HG03520 (cell line): ENCODE measurements around the gene CCDC112.
"Not testable (repeated sequence)": the region's sequence is repeated elsewhere in the genome, so short reads cannot be mapped to it uniquely, and the experiment has no call there.

ENCODE experiments used
- ATAC-seq: cut with Tn5 transposase; IDR thresholded peaks from one replicate; pipeline ENCODE4 v1.9.1; 2021; ENCODE audit warnings: mild to moderate bottlenecking, moderate library complexity; ENCODE audit not compliant: unreplicated experiment

Gene CCDC112

GRCh38 chr5:115296124-115297022 is at the start of gene CCDC112:
TSS of gene CCDC112 (minus strand) at chr5:115296654. CDS start at chr5:115296543, 111 bp downstream.
- ATAC-seq, result peak; percentile 78

- no peak for ATAC-seq
Measured at GRCh38 chr5:115345344-115345743, 48.9 kb upstream of the CCDC112 start.

GRCh38 chr5:115343855-115344254 is 47.4 kb upstream of the CCDC112 start:
- ATAC-seq, result no peak

- ATAC-seq, result no peak
Measured at GRCh38 chr5:115342590-115343377, 46.3 kb upstream of the CCDC112 start.

- ATAC-seq, result no peak
Measured at GRCh38 chr5:115341745-115342144, 45.3 kb upstream of the CCDC112 start.

- ATAC-seq, result no peak
Measured at GRCh38 chr5:115338851-115339250, 42.4 kb upstream of the CCDC112 start.

GRCh38 chr5:115337882-115338281 is 41.4 kb upstream of the CCDC112 start:
- no peak for ATAC-seq

- no peak for ATAC-seq
Measured at GRCh38 chr5:115336964-115337363, 40.5 kb upstream of the CCDC112 start.

GRCh38 chr5:115336201-115336720 is 39.8 kb upstream of the CCDC112 start:
- ATAC-seq, result no peak

GRCh38 chr5:115335301-115335700 is 38.8 kb upstream of the CCDC112 start:
- ATAC-seq, result no peak

GRCh38 chr5:115333164-115333563 is 36.7 kb upstream of the CCDC112 start:
- ATAC-seq, result no peak

- ATAC-seq, result no peak
Measured at GRCh38 chr5:115330830-115331229, 34.4 kb upstream of the CCDC112 start.

GRCh38 chr5:115329475-115329874 is 33.0 kb upstream of the CCDC112 start:
- no peak for ATAC-seq

GRCh38 chr5:115328617-115329274 is 32.3 kb upstream of the CCDC112 start:
- ATAC-seq, result not testable (repeated sequence)

GRCh38 chr5:115325296-115325959 is 29.0 kb upstream of the CCDC112 start:
- no peak for ATAC-seq

GRCh38 chr5:115324021-115324420 is 27.6 kb upstream of the CCDC112 start:
- ATAC-seq, result no peak

GRCh38 chr5:115322729-115323128 is 26.3 kb upstream of the CCDC112 start:
- ATAC-seq, result no peak

- ATAC-seq, result no peak
Measured at GRCh38 chr5:115321309-115321708, 24.9 kb upstream of the CCDC112 start.

- no peak for ATAC-seq
Measured at GRCh38 chr5:115320515-115320914, 24.1 kb upstream of the CCDC112 start.

- no peak for ATAC-seq
Measured at GRCh38 chr5:115320006-115320405, 23.6 kb upstream of the CCDC112 start.

- ATAC-seq, result no peak
Measured at GRCh38 chr5:115319007-115319406, 22.6 kb upstream of the CCDC112 start.
